SK-N-SH (cell line): Measurements from ENCODE around the gene ZNF407. TPM values are rescaled to one million over a fixed set of nuclear protein-coding genes. Genes with fewer than 3 reads are reported as not detected.

ENCODE experiments used
- CTCF ChIA-PET: fragments of 300-600, 350-600 bp; formaldehyde crosslinking; extraction: SDS; loops from one replicate; lab custom pipeline; 2021; lab: Yijun Ruan, JAX
- POLR2A ChIA-PET: fragments of 350-600 bp; sonication (Branson Sonifier 250); formaldehyde crosslinking; extraction: SDS; loops from one replicate; lab custom pipeline; 2020; ENCODE audit warnings: antibody characterized with exemption, inconsistent platforms; lab: Yijun Ruan, JAX
- DNase-seq: peaks from one replicate; pipeline ENCODE4 v3.0.0; 2012
- H2AFZ ChIP-seq: fragments of 200-600 bp; sonication (generic); 2 replicates; pipeline ENCODE4 v1.8.1; 2016; ENCODE audit warnings: antibody characterized with exemption, mild to moderate bottlenecking, low read depth
- H3F3A ChIP-seq: fragments of 200-600 bp; sonication (generic); replicated peaks from 2 replicates; pipeline ENCODE3; 2016; ENCODE audit warnings: antibody characterized with exemption, mild to moderate bottlenecking; ENCODE audit not compliant: insufficient read depth
- H3K27ac ChIP-seq, 2 experiments: fragments of 200-500 bp in 1 of 2; fragments of 200-600 bp in 1 of 2; sonication (Bioruptor generic) in 1 of 2; sonication (generic), shearing (Covaris generic) in 1 of 2; 2 replicates each; pipeline versions ENCODE4 v1.5.1 to v1.6.1; 2014 to 2016; ENCODE audit warnings: low read depth in 2 of 2, inconsistent platforms in 1 of 2, low read length in 1 of 2, mild to moderate bottlenecking in 1 of 2, mixed read lengths in 1 of 2
- H3K27me3 ChIP-seq: fragments of 200-600 bp; sonication (generic), shearing (Covaris generic); 2 replicates; pipeline ENCODE4 v1.6.1; 2016; ENCODE audit warnings: mixed run types; ENCODE audit not compliant: insufficient read depth
- H3K36me3 ChIP-seq, 2 experiments: fragments of 200-500 bp in 1 of 2; fragments of 200-600 bp in 1 of 2; sonication (Bioruptor generic) in 1 of 2; sonication (generic) in 1 of 2; replicated peaks in 1 of 2; 2 replicates each; pipeline versions ENCODE3 to v1.5.1; 2014 to 2016; ENCODE audit warnings: low read length in 1 of 2, mild to moderate bottlenecking in 1 of 2; ENCODE audit not compliant: insufficient read depth in 2 of 2, control insufficient read depth in 1 of 2
- H3K4me1 ChIP-seq, 2 experiments: fragments of 200-500 bp in 1 of 2; fragments of 200-600 bp in 1 of 2; sonication (Bioruptor generic) in 1 of 2; sonication (generic), shearing (Covaris generic) in 1 of 2; 2 replicates each; pipeline versions ENCODE4 v1.5.1 to v1.6.1; 2014 to 2016; ENCODE audit warnings: low read depth in 1 of 2, low read length in 1 of 2, mixed run types in 1 of 2; ENCODE audit not compliant: insufficient read depth in 2 of 2, control insufficient read depth in 1 of 2
- H3K4me2 ChIP-seq: fragments of 200-600 bp; sonication (generic), shearing (Covaris generic); 2 replicates; pipeline ENCODE4 v1.6.1; 2017; ENCODE audit warnings: mixed run types
- H3K4me3 ChIP-seq, 2 experiments: fragments of 200-500 bp in 1 of 2; fragments of 200-600 bp in 1 of 2; sonication (Bioruptor generic) in 1 of 2; sonication (generic), shearing (Covaris generic) in 1 of 2; 2 replicates each; pipeline versions ENCODE4 v1.5.1 to v1.8.1; 2014 to 2016; ENCODE audit warnings: low read depth in 2 of 2, inconsistent platforms in 1 of 2, low read length in 1 of 2, mild to moderate bottlenecking in 1 of 2, mixed read lengths in 1 of 2, moderate library complexity in 1 of 2
- H3K79me2 ChIP-seq: fragments of 200-600 bp; sonication (generic); 2 replicates; pipeline ENCODE4 v1.8.1; 2017; ENCODE audit warnings: mild to moderate bottlenecking; ENCODE audit not compliant: insufficient read depth
- H3K9ac ChIP-seq: fragments of 200-600 bp; sonication (generic); 2 replicates; pipeline ENCODE4 v1.6.1; 2017; ENCODE audit warnings: mixed run types
- H3K9me2 ChIP-seq: fragments of 200-600 bp; sonication (generic); 2 replicates; pipeline ENCODE4 v1.6.1; 2017; ENCODE audit warnings: mixed run types
- H3K9me3 ChIP-seq: fragments of 200-600 bp; sonication (generic); 2 replicates; pipeline ENCODE4 v1.6.1; 2017; ENCODE audit warnings: mixed run types, mild to moderate bottlenecking, moderate library complexity
- H4K20me1 ChIP-seq: fragments of 200-600 bp; sonication (generic); 2 replicates; pipeline ENCODE4 v1.6.1; 2017; ENCODE audit warnings: mild to moderate bottlenecking, mixed run types; ENCODE audit not compliant: insufficient read depth
- CHD2 ChIP-seq: fragments of 150-350 bp; IDR thresholded peaks from 2 replicates; pipeline ENCODE4 v1.6.1; 2018; ENCODE audit warnings: low read length; ENCODE audit not compliant: partially characterized antibody
- ELF1 ChIP-seq: IDR thresholded peaks from 2 replicates; pipeline ENCODE4 v1.4.0; 2012
- FOSL2 ChIP-seq: IDR thresholded peaks from 2 replicates; pipeline ENCODE4 v1.4.0; 2012; ENCODE audit warnings: low read depth, mild to moderate bottlenecking, moderate library complexity, borderline replicate concordance
- FOXJ3 ChIP-seq: sonication (generic); formaldehyde crosslinking; IDR thresholded peaks from 2 replicates; pipeline ENCODE4 v1.5.1; 2020; ENCODE audit warnings: mild to moderate bottlenecking, missing genetic modification reagents
- FOXM1 ChIP-seq: IDR thresholded peaks from 2 replicates; pipeline ENCODE4 v1.4.0; 2012; ENCODE audit warnings: low read depth, mild to moderate bottlenecking
- GABPA ChIP-seq: IDR thresholded peaks from 2 replicates; pipeline ENCODE4 v1.4.0; 2012; ENCODE audit warnings: low read depth, mild to moderate bottlenecking
- JUND ChIP-seq: IDR thresholded peaks from 2 replicates; pipeline ENCODE4 v1.4.0; 2012
- MXI1 ChIP-seq: IDR thresholded peaks from 2 replicates; pipeline ENCODE4 v1.6.1; 2012; ENCODE audit warnings: mild to moderate bottlenecking, low read depth, low read length, improper control_type of control experiment
- NRF1 ChIP-seq: IDR thresholded peaks from 2 replicates; pipeline ENCODE4 v1.6.1; 2012; ENCODE audit warnings: low read depth, mild to moderate bottlenecking, low read length
- POLR2AphosphoS5 ChIP-seq: IDR thresholded peaks from 2 replicates; pipeline ENCODE4 v1.6.1; 2012; ENCODE audit warnings: low read depth, low read length
- RFX5 ChIP-seq: IDR thresholded peaks from 2 replicates; pipeline ENCODE4 v1.6.1; 2012; ENCODE audit warnings: mild to moderate bottlenecking, improper control_type of control experiment, low read length
- RXRA ChIP-seq: IDR thresholded peaks from 2 replicates; pipeline ENCODE4 v1.4.0; 2012; ENCODE audit warnings: low read depth, mild to moderate bottlenecking, borderline replicate concordance
- SIN3A ChIP-seq: IDR thresholded peaks from 2 replicates; pipeline ENCODE4 v1.6.1; 2012; ENCODE audit warnings: low read depth, mild to moderate bottlenecking, low read length, moderate library complexity, borderline replicate concordance
- YY1 ChIP-seq: IDR thresholded peaks from 2 replicates; pipeline ENCODE4 v1.4.0; 2012; ENCODE audit warnings: low read depth, mild to moderate bottlenecking
- WGBS: methylation state at CpG from one replicate; pipeline ENCODE4 v1.1.6; 2017; ENCODE audit warnings: low lambda C conversion rate; 5-methylcytosine and 5-hydroxymethylcytosine counted together
- polyA plus RNA-seq, 3 experiments: library from polyadenylated mRNA; depleted of rRNA; stranded (reverse); fragments of >200 nt; gene quantifications; 2 replicates each; pipeline ENCODE4 v1.2.3, GENCODE V29; 2012
- TF ChIP-seq, protein P1 (sequence below): IDR thresholded peaks from 2 replicates; pipeline ENCODE4 v1.4.0; 2012; ENCODE audit warnings: low read depth, borderline replicate concordance
- TF ChIP-seq, protein P2 (sequence below): IDR thresholded peaks from 2 replicates; pipeline ENCODE4 v1.6.1; 2012; ENCODE audit warnings: mild to moderate bottlenecking, low read depth, low read length, moderate library complexity
- TF ChIP-seq, protein P3 (sequence below): IDR thresholded peaks from 2 replicates; pipeline ENCODE4; 2012
- TF ChIP-seq, protein P4 (sequence below): IDR thresholded peaks from 2 replicates; pipeline ENCODE4 v1.4.0; 2012; ENCODE audit warnings: low read depth, borderline replicate concordance

ZNF407 gene
- polyA plus RNA-seq, 1 of the 3 experiments (the other 2 are of a cell fraction), result 2.6 TPM

DNA sequence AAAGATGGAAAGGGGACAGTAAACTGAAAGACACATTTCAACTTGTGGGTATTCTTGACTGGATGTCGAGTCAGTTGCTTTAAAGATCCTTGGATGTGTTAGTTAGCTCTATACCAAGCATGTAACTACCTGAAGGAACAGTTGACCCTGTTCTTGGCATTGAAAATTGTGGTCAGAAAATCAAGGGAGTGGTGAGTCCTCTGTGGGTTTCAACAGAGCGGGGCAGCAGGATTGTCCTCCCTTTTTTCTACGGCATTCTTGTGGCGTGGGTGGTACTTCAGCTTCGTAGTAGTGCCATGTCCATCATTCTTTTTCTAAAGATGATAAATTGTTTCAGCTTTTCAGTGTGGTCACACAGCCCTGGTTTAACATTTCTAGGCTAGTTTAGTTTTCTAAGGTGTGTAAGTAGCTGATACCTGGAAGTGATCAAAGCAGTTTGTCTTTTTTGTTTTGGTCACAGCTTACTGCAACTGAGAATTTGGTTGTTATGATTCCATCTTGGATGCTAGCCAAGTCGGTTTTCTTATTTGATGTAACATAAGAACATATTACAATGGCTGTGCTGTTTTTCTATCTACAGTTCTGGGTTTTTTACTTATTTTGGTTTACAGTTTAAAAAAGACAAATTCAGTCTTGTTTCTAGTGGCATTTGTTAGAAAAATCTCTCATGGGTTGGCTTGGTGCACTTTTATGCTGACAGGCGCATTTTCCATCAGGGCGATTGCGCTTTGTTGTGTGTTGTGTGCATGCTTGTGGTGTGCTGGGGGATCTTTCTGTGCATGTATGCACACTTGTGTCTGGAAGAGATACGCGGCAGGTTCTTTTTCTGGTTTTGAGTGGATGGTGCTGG, 84.7 kb downstream of the ZNF407 start:
- Histone ChIP-seq H3K4me1 (peaks cover 11 to 12% of the 10 kb centered on the region in 2 experiments; a peak in 2 of 4 replicates), H3K36me3 (peaks cover 0 to 19% of the 10 kb centered on the region in 2 experiments)
- CTCF ChIA-PET, result interaction anchor here (1.1 to 1.8 kb wide), 3 partner anchors 10 to 563 kb away, joined by 3 to 4 read pairs (median 4); no protein-coding TSS in a partner anchor

DNA sequence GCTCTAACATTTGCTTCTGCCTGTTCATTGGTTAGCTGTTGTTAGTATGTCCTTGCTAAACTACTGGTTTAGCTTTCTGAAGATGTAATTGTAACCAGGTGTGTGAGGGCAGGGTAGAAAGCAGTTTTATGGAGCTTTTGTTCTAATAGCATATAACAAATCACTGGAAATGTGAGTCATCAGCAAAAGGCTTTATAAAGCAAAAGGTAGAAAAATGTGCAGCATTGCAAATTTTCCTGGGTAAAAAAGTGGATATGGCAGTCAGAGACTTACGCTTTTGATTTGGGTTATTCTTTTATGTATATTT, 85.3 kb downstream of the ZNF407 start:
- Histone ChIP-seq H3K9me3 (peaks cover under 1% of the 10 kb centered on the region; the same call in 1 of the 2 replicates), H4K20me1 (no peaks in the 10 kb centered on the region), H3K4me2 (no peak overlapping the region), H3K4me3 (no peak overlapping the region), H3F3A (peaks cover 7% of the 10 kb centered on the region), H3K9me2 (no peaks in the 10 kb centered on the region), H3K79me2 (no peaks in the 10 kb centered on the region), H3K4me1 (peaks cover 11 to 12% of the 10 kb centered on the region in 2 experiments; a peak in 2 of 4 replicates), H3K27ac (no peak overlapping the region; a peak in 1 of 4 replicates), H3K27me3 (no peaks in the 10 kb centered on the region), H2AFZ (no peak overlapping the region), H3K36me3 (peaks cover 0 to 13% of the 10 kb centered on the region in 2 experiments), H3K9ac (no peak overlapping the region)
- 97% methylated on average over 1 of the region's 1 CpG for WGBS
- CTCF ChIA-PET, result interaction anchor here (1.5 to 1.8 kb wide), 2 partner anchors 9 to 563 kb away, joined by 4 read pairs; no protein-coding TSS in a partner anchor
- DNase-seq, result peak; percentile 12
- POLR2A ChIA-PET, result no interaction called here
- TF ChIP-seq CHD2 (no peak), GABPA (no peak), SIN3A (no peak), JUND (peak; percentile 50), ELF1 (no peak), YY1 (no peak), MXI1 (no peak), RFX5 (peak; percentile 73; the same call in 1 of the 2 replicates), FOSL2 (peak; percentile 41; the same call in 1 of the 2 replicates), FOXM1 (no peak)
- TF ChIP-seq, protein P1, sequence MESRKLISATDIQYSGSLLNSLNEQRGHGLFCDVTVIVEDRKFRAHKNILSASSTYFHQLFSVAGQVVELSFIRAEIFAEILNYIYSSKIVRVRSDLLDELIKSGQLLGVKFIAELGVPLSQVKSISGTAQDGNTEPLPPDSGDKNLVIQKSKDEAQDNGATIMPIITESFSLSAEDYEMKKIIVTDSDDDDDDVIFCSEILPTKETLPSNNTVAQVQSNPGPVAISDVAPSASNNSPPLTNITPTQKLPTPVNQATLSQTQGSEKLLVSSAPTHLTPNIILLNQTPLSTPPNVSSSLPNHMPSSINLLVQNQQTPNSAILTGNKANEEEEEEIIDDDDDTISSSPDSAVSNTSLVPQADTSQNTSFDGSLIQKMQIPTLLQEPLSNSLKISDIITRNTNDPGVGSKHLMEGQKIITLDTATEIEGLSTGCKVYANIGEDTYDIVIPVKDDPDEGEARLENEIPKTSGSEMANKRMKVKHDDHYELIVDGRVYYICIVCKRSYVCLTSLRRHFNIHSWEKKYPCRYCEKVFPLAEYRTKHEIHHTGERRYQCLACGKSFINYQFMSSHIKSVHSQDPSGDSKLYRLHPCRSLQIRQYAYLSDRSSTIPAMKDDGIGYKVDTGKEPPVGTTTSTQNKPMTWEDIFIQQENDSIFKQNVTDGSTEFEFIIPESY, result no peak
- TF ChIP-seq, protein P2, sequence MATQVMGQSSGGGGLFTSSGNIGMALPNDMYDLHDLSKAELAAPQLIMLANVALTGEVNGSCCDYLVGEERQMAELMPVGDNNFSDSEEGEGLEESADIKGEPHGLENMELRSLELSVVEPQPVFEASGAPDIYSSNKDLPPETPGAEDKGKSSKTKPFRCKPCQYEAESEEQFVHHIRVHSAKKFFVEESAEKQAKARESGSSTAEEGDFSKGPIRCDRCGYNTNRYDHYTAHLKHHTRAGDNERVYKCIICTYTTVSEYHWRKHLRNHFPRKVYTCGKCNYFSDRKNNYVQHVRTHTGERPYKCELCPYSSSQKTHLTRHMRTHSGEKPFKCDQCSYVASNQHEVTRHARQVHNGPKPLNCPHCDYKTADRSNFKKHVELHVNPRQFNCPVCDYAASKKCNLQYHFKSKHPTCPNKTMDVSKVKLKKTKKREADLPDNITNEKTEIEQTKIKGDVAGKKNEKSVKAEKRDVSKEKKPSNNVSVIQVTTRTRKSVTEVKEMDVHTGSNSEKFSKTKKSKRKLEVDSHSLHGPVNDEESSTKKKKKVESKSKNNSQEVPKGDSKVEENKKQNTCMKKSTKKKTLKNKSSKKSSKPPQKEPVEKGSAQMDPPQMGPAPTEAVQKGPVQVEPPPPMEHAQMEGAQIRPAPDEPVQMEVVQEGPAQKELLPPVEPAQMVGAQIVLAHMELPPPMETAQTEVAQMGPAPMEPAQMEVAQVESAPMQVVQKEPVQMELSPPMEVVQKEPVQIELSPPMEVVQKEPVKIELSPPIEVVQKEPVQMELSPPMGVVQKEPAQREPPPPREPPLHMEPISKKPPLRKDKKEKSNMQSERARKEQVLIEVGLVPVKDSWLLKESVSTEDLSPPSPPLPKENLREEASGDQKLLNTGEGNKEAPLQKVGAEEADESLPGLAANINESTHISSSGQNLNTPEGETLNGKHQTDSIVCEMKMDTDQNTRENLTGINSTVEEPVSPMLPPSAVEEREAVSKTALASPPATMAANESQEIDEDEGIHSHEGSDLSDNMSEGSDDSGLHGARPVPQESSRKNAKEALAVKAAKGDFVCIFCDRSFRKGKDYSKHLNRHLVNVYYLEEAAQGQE, result no peak
- TF ChIP-seq, protein P3, sequence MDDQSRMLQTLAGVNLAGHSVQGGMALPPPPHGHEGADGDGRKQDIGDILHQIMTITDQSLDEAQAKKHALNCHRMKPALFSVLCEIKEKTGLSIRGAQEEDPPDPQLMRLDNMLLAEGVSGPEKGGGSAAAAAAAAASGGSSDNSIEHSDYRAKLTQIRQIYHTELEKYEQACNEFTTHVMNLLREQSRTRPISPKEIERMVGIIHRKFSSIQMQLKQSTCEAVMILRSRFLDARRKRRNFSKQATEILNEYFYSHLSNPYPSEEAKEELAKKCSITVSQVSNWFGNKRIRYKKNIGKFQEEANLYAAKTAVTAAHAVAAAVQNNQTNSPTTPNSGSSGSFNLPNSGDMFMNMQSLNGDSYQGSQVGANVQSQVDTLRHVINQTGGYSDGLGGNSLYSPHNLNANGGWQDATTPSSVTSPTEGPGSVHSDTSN, result no peak
- TF ChIP-seq, protein P4, sequence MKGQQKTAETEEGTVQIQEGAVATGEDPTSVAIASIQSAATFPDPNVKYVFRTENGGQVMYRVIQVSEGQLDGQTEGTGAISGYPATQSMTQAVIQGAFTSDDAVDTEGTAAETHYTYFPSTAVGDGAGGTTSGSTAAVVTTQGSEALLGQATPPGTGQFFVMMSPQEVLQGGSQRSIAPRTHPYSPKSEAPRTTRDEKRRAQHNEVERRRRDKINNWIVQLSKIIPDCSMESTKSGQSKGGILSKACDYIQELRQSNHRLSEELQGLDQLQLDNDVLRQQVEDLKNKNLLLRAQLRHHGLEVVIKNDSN, result no peak

More for the DNA sequence above, 84.7 kb downstream of the ZNF407 start:
- POLR2A ChIA-PET, result no interaction called here
- Histone ChIP-seq H3K9ac (no peak overlapping the region), H3K4me2 (no peak overlapping the region), H3K4me3 (no peak overlapping the region), H3K79me2 (no peaks in the 10 kb centered on the region), H3K9me3 (peaks cover 6% of the 10 kb centered on the region; the same call in 1 of the 2 replicates), H2AFZ (no peak overlapping the region), H3K9me2 (no peaks in the 10 kb centered on the region), H4K20me1 (no peaks in the 10 kb centered on the region), H3K27ac (no peak overlapping the region), H3F3A (peaks cover 7% of the 10 kb centered on the region), H3K27me3 (no peaks in the 10 kb centered on the region)
- WGBS, result 89% methylated on average over 11 of the region's 11 CpGs
- no peak for DNase-seq
- TF ChIP-seq RXRA (no peak), ELF1 (no peak), FOXJ3 (CRISPR knock-in tag) (no peak), GABPA (no peak), POLR2AphosphoS5 (no peak), FOSL2 (no peak), NRF1 (no peak)
- TF ChIP-seq, protein P3, result no peak
